Gastrocnemius medialis (tissue), 4 donors: ENCODE measurements around the gene THBS1.

ENCODE experiments used
- POLR2A ChIP-seq, 2 donors: fragments of 450-650 bp; IDR thresholded peaks; one replicate each; pipeline ENCODE4 v1.6.1; 2017; ENCODE audit warnings: antibody characterized with exemption in 2 of 2, mild to moderate bottlenecking in 2 of 2, moderate library complexity in 2 of 2
- TF ChIP-seq, protein P1 (sequence below), 5 experiments: fragments of 450-650 bp in 3 of 5; fragments of 200-600 bp in 2 of 5; sonication (generic) in 2 of 5; IDR thresholded peaks in 4 of 5; conservative IDR thresholded peaks in 1 of 5; 1 replicate in 4 of 5; 2 replicates in 1 of 5; pipeline ENCODE4 v1.5.1; 2016 to 2019; ENCODE audit warnings: antibody characterized with exemption in 5 of 5, mild to moderate bottlenecking in 3 of 5, moderate library complexity in 3 of 5

DNA sequence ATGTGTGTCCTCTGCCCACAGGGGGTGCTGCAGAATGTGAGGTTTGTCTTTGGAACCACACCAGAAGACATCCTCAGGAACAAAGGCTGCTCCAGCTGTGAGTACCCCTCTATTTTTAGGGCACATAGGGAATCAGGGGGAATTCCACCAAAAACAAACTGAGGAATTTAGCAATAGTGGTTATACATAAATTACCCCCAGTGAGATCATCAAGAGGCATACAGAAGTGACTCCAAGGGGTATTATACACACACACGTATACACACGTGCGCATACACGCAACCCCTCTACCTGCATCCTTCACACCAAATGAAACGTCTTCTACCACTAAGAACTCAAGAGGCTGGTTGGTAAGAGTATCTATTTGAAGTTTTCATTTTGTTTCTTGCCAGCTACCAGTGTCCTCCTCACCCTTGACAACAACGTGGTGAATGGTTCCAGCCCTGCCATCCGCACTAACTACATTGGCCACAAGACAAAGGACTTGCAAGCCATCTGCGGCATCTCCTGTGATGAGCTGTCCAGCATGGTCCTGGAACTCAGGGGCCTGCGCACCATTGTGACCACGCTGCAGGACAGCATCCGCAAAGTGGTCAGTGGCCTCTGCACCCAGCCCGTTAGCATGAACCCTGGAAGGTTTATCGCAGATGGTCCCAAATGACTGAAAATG, 2.9 kb downstream of the THBS1 start:
- TF ChIP-seq, protein P1, sequence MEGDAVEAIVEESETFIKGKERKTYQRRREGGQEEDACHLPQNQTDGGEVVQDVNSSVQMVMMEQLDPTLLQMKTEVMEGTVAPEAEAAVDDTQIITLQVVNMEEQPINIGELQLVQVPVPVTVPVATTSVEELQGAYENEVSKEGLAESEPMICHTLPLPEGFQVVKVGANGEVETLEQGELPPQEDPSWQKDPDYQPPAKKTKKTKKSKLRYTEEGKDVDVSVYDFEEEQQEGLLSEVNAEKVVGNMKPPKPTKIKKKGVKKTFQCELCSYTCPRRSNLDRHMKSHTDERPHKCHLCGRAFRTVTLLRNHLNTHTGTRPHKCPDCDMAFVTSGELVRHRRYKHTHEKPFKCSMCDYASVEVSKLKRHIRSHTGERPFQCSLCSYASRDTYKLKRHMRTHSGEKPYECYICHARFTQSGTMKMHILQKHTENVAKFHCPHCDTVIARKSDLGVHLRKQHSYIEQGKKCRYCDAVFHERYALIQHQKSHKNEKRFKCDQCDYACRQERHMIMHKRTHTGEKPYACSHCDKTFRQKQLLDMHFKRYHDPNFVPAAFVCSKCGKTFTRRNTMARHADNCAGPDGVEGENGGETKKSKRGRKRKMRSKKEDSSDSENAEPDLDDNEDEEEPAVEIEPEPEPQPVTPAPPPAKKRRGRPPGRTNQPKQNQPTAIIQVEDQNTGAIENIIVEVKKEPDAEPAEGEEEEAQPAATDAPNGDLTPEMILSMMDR (IDR thresholded peaks at IDR 0.05 in 4 of 5, conservative IDR thresholded peaks at IDR 0.05 in 1 of 5): peak in 1 of 5 experiments; percentile 22
- TF ChIP-seq POLR2A (IDR thresholded peaks at IDR 0.05): no peak
